Ammon's horn (tissue), 1 donor: ENCODE measurements around the gene PACSIN1.

Source experiments
- DNase-seq: peaks from one replicate; pipeline ENCODE4 v3.0.0-alpha.2; 2016; ENCODE audit warnings: low spot score

PACSIN1 gene

DNA sequence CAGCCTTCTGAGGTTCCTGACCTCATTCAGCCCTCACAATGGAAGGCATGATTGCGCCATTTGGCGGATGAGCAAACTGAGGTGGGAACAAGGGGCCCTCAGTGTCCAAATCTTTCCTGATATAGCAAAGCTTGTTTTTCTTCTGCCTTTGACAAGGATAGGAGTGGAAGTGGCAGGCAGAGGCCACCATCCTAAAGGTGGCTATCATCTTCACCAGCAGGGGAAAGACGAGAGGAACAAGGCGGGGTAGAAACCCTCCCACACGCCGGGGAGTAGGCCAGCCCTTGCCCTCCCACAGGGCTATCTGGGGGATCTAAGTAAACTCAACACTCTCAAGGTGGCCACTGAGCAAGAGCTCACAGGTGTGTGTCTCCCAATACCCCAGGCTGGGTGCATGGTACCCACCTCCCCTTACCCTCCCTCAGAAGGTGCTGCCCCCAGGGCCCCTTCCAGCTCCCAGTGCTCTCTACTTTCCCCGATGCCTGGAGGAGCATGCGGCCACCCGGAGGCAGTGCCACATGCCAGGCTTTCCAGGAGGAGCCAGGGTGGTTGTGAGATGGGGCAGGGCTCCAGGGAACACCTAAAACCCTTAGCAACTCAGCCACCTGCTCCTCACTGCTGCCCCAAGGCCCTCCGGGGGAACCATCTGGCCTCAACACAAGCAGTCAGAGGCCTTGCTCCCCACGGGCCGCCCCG is 79.0 kb downstream of the PACSIN1 start:
- no peak for DNase-seq

DNA sequence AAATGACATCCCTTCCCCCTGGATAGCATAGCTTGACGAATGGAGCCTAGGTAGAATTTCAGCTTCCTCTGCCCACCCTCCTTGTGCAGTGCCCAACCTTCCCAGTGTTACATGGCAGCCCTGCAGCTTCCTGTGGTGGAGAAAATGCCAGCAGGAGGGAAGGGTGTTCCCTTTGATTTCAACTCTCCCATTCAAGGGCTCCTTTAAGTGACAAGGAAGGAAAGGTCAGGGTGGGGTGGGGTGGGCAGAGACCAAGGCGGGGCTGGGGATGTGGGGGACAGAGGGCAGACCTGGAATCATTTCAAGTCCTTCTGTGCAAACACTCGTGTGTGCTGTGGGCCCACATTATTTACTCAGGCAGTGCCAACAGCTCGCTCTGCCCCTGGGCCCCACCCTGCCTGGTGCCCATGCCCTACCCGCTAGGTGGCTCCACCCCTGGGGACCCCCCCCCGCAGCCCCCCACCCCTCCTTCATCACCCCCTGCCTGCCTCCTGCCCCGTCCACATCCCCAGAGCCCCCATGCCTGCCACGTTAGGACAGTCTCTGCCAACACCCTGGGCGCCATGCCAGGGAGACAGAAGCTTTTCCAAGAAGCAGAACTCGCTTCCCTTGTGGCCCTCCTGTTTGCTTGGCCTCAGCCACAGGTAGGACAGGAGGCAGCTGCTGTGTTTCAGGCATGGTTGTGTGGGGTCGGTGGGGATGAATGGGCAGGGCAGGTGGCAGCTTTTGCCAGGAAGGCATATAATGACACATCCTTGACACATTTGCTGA is 80.9 kb downstream of the PACSIN1 start:
- DNase-seq = peak; percentile 62

DNA sequence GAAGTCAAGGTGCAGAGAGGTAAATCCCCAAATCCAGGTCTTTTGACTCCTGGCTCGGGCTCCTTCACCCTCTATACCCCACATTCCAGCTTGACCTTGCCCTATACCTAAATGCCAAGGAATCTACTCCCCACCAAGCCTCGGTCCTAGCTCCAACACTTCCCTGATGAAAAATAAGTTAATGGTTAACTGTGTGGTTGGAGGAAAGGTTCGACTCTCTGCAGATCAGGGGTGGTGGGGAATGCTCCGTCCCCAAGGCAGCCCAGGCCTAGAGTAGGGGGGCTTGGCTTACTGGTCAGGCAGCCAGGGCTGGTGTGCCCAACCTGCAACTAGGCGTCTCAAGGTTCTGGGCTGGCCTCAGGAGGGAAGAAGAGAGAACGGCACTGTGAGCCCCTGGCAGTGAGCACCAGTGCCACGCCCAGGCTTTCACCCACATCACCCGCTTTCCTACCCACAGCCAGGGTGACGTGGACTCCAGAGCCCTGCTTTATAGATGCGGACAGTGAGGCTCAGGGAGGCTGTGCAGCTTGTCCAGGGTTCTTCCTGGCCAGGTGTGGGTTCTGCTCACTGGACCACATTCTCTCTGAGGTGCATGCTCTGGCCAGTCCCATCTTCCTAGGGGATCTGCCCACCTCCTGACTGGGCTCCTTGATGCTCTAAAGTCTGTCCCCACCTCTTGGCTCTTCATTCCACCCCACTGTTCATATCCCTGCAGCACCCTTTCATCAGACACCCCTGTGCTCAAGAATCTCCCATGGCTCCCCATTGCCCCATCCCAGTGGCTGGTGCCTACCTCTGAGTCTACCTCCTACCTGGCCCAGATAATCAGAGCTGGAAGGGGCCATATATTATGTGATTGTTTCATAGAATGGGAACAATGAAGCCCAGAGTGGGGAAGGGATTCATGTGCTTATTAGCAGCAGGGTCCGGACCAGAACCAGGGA is 82.1 kb downstream of the PACSIN1 start:
- no peak for DNase-seq

DNA sequence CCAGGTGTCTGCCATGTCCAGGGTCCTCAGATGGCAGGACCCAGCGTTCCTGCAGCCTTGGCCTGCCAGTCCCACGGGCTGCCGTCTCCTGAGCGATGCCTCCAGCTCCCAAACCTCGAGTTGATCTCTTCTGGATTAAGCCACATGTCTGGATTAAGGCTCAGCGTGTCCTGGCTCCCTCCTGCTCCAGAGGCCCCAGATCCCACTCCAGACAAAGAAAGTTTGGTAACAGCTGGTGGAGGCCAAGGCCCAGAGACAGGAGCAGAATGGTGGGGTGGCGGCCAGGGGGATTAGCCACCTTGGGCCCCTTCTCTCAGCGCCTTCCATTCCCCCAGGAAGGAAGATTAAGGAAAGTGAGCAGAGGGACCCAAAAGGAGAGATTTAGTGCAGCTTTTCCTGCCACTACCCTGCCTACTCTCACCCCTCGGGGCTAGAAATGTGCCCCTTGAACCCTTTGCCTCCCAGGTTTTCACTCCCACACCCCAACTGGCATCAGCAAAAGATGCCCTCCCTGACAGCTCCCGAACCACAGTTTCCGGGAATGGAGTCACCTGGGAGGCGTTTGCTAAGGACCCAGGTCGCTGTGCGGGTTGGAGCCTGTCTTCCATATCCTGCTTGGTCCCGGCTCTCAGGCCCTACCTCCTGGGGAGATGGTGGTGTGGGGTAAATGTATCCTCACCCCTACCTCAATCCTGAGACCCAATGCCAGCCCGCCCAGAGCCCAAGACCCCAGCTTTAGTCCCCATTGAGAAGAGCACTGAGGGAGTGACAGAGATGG is 83.3 kb downstream of the PACSIN1 start:
- DNase-seq = no peak

DNA sequence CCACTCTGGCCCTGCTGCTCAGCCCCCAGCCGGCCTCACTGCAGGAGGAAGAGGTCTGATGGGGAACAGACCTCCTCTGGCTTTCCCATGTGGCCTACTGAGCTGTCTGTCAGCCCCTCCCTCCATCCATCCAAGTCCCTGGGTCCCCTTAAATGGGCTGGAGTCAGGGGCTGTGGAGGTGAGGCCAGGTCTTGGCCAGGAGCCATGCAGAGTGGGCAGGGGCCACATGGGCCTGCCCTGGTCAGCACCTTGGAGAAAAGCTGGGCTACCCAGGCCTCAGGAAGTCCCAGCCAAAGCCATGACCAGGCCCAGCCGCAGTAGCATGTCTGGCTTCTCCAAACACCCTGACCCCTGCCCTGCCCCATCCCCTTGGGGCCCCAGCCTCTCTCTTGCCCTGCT is 83.9 kb downstream of the PACSIN1 start:
- DNase-seq = no peak

DNA sequence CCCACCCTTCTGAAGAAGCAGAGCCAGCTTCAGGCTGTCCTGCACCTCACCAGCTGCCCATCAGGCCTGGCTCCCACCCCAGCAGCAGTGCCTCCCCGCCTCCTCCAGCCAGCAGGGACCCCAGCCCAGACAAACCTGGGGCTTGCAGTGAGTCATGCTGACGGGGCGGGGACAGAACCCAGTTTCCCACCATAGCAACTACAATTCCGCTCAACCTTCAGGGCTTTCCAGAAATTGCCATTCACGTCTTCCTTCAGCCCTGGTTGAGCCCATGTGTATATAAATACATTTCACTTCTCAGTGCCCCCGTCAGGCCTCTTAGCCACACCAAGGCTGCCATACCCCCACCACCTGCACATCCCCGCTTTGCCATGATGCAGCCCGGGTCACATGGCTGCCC is 85.8 kb downstream of the PACSIN1 start:
- no peak for DNase-seq

DNA sequence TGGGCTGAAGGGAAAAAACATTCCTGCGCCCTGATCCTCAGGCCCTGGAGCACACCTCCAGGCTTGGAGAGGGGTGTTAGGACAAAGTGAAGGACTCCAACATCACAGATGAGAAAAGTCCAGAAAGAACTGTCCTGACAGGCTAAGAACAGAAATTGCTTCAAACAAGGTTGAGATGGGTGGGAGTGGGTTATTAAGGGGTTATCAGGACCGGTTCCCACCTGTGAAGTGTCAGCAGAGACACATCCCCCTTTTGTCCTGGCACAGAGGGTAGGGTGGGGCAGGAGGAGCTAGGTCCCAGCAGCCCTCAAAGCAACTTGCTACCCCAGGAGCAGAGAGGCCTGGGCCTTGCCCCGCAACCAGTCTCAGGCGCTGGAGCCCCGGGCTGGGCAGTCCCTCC is 86.7 kb downstream of the PACSIN1 start:
- DNase-seq = no peak

DNA sequence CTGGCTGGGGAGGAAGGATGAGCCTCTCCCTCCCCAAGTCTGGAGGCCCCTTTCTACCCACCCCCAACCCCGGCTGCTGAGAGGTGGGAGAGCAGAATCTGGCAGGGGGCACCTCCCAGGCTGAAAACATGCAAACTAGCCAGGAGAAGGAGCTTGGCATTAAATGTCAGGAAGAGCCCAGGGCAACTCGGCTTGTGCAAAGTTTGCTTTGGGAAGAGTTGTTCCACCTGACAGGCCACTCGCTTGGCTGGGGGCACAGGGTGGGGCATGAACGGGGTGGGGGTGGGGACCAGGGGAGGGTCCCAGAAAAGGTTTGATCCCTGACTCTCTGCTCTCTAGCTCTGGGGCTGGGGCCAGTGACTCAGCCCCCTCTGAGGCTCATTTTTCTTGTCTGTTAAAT is 87.3 kb downstream of the PACSIN1 start:
- no peak for DNase-seq

DNA sequence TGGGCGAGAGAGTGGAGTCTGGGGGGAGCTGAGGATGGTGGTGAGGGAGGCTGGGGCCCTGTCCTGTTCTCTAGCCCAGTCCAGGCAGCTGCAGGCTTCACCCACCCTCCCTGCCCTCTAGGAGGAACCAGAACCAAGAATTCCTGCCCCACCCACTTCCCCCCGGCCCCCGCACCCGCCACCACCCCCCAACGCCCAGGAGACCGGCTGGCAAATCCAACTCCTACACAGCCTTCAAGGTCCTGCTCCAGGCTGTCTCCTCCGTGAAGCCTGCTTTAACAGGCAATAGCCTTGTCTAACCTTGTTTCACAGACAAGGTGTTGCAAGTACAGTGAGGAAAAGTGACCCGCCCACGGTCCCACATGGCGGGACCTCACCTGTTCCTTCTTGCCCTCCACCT is 87.9 kb downstream of the PACSIN1 start:
- no peak for DNase-seq

DNA sequence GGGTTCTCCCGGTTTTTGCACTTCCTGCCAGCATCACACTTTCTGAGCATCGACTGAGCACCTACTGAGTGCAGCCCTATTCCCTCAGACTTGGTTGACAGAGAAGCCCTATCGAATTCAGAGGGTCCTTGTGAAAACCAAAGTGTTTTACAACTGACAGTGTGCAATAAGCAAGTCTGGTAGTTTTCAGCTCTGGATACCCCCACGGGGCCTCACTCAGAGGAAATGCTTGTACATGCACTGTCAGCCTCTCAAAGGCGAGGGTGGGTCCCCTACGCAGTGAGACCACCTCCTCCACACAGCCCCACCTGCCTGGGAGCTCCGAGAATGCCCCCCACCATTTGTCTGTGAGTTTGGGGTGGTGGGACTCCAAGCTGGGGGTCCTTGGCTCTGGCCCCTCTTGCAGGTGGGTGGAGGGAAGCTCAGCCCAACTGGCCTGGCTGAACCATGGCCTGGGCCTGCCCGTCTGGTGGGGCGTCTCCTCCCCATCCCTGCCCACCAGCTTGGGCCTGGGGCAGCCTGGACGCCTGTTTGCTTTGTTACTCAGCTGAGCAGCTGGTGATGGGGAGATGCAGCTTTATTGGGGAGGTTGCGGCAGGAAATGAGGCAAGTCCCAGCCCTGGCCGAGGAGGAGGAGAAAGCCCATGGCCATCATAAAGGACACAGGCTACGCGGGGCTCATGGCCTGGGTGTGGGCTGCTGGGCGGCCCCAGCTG is 88.6 kb downstream of the PACSIN1 start:
- no peak for DNase-seq

DNA sequence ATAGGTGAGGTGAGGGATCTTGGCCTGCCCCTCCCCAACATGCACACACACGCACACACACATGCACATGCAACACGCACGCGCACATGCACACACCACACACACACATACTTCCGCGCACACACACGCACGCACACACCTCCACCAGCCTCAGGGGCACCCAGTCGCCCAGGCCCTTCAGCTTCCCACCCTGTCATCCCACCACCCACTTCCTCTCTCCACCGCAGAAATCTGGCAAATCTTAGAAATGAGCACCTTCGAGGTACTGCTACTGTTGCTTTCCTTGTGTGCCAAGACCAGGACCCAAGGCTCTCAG is 89.1 kb downstream of the PACSIN1 start:
- no peak for DNase-seq

DNA sequence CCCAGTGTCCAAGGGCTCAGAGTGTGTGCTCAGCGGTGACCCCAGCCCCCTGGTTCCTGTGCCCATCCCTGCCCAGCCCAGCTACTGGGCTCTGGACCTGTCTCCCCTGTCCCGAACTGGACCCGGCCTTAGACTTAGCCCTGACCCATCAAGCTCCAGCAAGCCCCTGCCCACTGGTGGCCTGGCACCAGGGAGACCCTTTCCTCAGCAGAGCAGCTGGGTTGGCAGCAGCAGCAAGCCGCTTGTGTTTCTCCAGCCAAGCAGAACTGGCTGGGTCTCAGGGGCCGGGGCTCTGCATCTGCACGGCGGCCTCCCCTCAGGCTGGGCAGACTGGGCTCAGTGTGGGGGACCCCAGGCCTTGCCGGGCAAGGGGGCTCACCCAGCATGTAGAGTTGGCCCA is 89.5 kb downstream of the PACSIN1 start:
- DNase-seq = no peak

DNA sequence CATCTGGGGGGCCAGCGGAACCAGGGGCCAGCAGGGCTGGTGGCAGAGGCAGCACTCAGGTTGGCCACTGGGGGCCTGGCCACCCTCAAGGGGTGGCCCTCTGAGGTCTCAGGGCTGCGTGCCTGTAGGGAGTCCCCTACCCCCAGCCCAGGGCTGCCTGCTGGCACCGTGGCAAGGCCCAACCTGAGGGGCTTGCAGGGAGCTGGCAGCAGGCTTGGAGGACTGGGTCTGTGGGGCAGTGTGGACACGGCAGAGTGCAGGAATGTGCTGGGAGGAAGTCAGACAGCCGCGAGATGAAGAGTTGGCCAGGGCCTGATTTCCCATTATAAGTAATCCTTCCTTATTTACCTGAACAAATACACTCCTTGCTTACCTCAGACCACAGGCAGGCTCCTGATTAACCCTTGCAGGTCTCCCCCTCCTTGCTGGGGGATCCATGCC is 90.2 kb downstream of the PACSIN1 start, which contains the start of gene SPDEF:
Gene SPDEF, minus strand, starts transcription at position 299 of the 441 bp plus-strand sequence. CDS start 11,874 bp downstream, outside the sequence.
- no peak for DNase-seq

DNA sequence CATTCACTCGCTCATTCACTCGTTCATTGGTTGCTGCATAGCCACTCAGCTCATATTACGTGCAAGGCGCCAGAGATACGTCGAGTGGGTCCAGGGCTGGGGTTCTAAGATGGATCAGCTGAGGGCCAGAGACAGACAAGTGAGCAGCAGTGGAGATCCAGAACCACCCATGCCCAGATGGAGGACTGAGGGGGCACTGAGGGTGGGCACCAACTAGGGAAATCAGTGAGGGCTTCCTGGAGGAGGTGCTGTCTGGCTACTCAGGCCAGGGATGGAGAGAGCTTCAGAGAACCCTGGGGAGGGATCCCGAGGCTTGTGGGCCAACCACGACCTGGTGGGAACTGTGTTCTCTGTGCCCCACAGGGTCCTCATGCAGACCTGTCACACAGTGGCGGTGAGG is 90.6 kb downstream of the PACSIN1 start:
- DNase-seq = no peak

DNA sequence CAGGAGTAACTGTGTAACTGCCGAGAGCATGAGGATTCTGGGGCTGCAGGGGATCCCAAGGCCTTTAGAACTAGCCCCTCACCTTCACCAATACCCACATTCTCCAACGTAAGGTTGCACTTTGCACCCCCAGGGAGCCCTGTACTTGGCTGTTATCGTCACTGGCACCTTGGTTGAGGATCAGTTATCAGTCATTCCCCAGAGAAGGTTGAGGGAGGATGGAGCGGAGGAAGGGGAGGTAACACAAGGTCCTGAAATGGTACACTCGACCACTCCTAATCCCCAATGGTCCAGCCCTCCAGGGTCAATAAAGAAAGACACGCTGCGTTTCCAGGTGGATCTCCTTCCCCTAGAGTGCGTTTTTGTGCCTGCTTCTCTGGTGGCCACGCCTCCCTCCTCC is 91.4 kb downstream of the PACSIN1 start:
- no peak for DNase-seq

DNA sequence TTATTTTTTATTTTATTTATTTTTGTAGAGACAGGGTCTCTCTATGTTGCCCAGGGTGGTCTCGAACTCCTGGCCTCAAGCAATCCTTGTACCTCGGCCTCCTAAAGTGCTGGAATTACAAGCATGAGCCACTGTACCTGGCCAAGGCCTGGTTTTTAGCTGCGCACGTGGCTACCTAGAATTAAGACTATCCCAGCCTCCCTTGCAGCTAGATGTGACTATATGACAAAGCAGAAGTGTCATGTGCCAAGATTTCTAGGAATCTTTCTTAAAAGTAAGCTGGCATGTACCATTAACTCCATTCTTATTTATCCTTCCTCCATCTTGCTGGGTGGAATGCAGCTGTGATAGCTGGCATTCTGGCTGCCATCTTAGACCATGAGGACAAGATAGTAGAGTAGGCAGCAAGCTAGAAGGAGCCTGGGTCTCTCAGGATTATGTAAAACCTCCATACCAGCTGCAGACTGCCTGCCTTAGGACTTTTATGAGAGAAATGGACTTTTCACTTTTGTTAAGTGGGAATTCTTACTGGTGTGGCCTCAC is 92.4 kb downstream of the PACSIN1 start:
- DNase-seq = no peak

DNA sequence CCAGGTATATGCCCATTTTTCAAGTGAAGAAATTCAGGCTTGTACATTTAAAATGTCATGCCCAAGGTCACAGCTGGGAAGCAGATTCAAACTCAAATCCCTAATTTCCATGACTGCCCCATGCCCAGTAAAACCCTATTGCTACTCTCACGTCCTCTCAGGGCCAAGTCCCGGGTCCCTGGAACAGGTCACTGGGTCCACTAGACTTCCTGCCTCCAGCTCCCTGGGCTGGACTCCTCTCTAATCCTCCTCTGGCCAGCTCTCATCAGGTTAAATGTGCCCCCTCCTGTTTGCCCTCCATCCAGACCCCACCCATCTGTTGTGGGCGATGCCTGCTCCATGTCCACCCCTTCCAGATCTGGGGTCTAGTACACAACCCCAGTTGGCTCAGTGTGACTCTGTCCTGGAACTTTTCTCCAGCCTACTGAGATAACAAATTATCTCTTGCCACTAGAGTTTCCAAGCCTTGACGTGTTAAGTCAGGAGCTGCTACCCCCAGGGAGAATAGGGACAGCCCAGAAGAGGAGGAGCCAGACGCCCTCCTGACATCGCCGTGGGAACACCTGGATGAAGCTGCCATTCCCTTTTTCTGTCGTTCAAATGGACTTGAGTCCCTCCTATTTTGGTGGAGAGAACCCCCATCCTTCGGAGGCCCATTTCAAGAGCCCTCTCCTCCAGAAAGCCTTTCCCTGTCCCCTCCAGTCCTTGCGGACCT is 93.9 kb downstream of the PACSIN1 start:
- DNase-seq = no peak

DNA sequence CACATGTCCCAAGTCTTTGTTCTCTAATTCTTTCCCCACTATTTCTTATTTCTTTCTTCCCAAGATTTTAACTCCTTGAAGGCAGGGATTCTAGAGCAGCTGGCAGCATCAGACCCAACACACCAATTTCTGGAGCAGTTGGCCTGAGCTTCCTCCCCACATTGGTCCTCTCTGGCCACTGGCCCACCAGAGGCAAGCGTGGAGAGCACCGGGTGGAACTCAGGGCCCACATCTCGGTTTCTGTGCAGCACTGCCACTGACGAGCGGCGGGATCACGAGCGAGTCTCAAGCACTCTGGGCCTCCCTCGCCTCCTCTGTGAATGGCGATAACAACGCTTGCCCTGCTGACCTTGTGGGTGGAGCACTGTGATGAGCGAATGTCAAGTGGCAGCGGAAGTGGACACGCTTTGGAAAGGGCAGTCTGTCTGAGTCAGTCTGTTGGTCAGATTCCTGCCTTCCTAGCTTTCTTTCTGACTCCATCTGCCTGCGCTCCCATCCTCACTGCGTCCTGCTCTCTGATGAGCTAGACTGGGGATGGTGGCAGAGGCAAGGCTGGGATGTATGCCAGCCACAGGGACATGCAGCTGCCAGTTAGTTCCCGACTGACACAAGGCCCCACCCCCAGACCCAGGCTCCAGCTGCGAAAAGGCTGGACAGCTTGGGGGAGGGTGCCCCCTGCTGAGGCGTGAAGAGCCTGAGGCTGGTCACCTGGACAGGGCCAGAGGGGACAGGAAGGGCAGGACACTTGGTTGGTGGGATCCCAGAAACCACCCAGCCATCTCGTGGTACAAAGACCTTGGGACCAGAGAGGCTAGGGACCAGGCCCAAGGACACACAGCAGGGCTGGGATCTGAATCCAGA is 94.7 kb downstream of the PACSIN1 start:
- DNase-seq = no peak

DNA sequence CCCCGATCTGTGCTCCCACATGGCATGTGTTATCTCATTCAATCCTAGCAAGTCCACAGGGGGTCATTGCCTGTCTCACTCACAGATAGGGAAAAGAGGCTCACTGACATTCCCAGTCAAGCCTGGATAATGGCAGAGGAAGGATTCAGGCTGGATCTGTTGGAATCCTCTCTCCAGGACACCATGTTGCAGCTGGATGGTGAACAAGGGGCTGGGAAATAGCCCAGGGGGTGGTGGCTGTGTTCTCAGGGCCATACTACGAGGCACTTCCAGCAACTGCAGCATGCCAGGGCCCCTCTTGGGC is 95.3 kb downstream of the PACSIN1 start:
- no peak for DNase-seq
